SH-SY5Y (cell line): ENCODE measurements around the gene HSF4.

Experiments used
- GATA2 ChIP-seq: IDR thresholded peaks from 2 replicates; pipeline ENCODE4 v1.6.1; 2011; ENCODE audit warnings: mild to moderate bottlenecking, low read depth, low read length
- GATA3 ChIP-seq: IDR thresholded peaks from 2 replicates; pipeline ENCODE4 v1.6.1; 2011; ENCODE audit warnings: low read depth, mild to moderate bottlenecking, low read length, moderate library complexity

DNA sequence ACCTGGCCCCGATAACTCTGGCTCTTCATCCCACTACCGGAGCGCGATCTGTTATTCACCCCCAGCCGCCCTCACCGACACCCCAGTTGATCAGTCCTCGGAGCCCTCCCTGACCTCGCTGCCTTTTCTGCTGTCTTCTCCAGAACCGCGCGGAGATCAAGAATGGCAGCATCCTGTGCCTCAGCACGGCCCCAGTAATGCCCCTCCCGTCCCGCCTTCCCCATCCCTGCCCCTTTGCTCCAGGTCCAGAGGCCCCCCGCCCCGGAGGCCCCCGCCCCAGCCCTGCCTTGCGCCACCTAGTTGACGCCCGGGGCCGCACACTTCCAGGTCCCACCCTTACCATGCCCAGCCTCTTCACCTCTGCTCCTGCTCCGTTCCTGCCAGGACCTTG is 35.3 kb downstream of the HSF4 start:
- no peak for TF ChIP-seq GATA2
- no peak for TF ChIP-seq GATA3
